ENCODE data around the gene ERMP1.
"Not testable (repeated sequence)": the region's sequence is repeated elsewhere in the genome, so short reads cannot be mapped to it uniquely, and the experiment has no call there.

The ERMP1 gene

GRCh38 chr9:5817862-5818261 is 15.1 kb downstream of the ERMP1 start:
- DNase-seq (ENCODE audit: low read depth), result peak; percentile 43

- DNase-seq (ENCODE audit: low read depth), result no peak
Measured at GRCh38 chr9:5815461-5815860, 17.5 kb downstream of the ERMP1 start.

- DNase-seq (ENCODE audit: low read depth), result no peak
Measured at GRCh38 chr9:5813824-5814223, 19.1 kb downstream of the ERMP1 start.

- no peak for DNase-seq (ENCODE audit: low read depth)
Measured at GRCh38 chr9:5811751-5812150, 21.2 kb downstream of the ERMP1 start.

GRCh38 chr9:5805478-5805877 is 27.4 kb downstream of the ERMP1 start:
- DNase-seq (ENCODE audit: low read depth), result no peak

GRCh38 chr9:5801739-5802113 is 31.2 kb downstream of the ERMP1 start:
- DNase-seq (ENCODE audit: low read depth), result no peak

- DNase-seq (ENCODE audit: low read depth), result no peak
Measured at GRCh38 chr9:5800969-5801738, 31.8 kb downstream of the ERMP1 start.

- not testable (repeated sequence) for DNase-seq (ENCODE audit: low read depth)
Measured at GRCh38 chr9:5800378-5800777, 32.5 kb downstream of the ERMP1 start.

- DNase-seq (ENCODE audit: low read depth), result no peak
Measured at GRCh38 chr9:5799314-5799713, 33.6 kb downstream of the ERMP1 start.

GRCh38 chr9:5798581-5798980 is 34.3 kb downstream of the ERMP1 start:
- no peak for DNase-seq (ENCODE audit: low read depth)

- DNase-seq (ENCODE audit: low read depth), result no peak
Measured at GRCh38 chr9:5796298-5796697, 36.6 kb downstream of the ERMP1 start.

- no peak for DNase-seq (ENCODE audit: low read depth)
Measured at GRCh38 chr9:5793812-5794211, 39.1 kb downstream of the ERMP1 start.

- no peak for DNase-seq (ENCODE audit: low read depth)
Measured at GRCh38 chr9:5791870-5792269, 41.0 kb downstream of the ERMP1 start.

- no peak for DNase-seq (ENCODE audit: low read depth)
Measured at GRCh38 chr9:5790923-5791322, 42.0 kb downstream of the ERMP1 start.

GRCh38 chr9:5789489-5789888 is 43.4 kb downstream of the ERMP1 start:
- no peak for DNase-seq (ENCODE audit: low read depth)

GRCh38 chr9:5787759-5788302 is 45.1 kb downstream of the ERMP1 start:
- no peak for DNase-seq (ENCODE audit: low read depth)

GRCh38 chr9:5787220-5787619 is 45.7 kb downstream of the ERMP1 start:
- DNase-seq (ENCODE audit: low read depth), result no peak

GRCh38 chr9:5786370-5787127 is 46.4 kb downstream of the ERMP1 start:
- no peak for DNase-seq (ENCODE audit: low read depth)

- no peak for DNase-seq (ENCODE audit: low read depth)
Measured at GRCh38 chr9:5784526-5785315, 48.2 kb downstream of the ERMP1 start.

- no peak for DNase-seq (ENCODE audit: low read depth)
Measured at GRCh38 chr9:5783982-5784381, 48.9 kb downstream of the ERMP1 start.

- not testable (repeated sequence) for DNase-seq (ENCODE audit: low read depth)
Measured at GRCh38 chr9:5783420-5783819, 49.5 kb downstream of the ERMP1 start.

GRCh38 chr9:5779705-5780218 is 53.2 kb downstream of the ERMP1 start:
- not testable (repeated sequence) for DNase-seq (ENCODE audit: low read depth)
